Inflammatory macrophage treated with lipopolysaccharide for 1 hour (primary cell): ENCODE results near the gene F8.
A peak's percentile ranks its signal among the peaks of the same experiment; 100 is the strongest.
"Not testable (repeated sequence)": the region's sequence is repeated elsewhere in the genome, so short reads cannot be mapped to it uniquely, and the experiment has no call there.

ENCODE experiments used
- DNase-seq, 2 donors: peaks; one replicate each; pipeline ENCODE4 v3.0.0-alpha.2; 2020 to 2022

The F8 gene

DNA sequence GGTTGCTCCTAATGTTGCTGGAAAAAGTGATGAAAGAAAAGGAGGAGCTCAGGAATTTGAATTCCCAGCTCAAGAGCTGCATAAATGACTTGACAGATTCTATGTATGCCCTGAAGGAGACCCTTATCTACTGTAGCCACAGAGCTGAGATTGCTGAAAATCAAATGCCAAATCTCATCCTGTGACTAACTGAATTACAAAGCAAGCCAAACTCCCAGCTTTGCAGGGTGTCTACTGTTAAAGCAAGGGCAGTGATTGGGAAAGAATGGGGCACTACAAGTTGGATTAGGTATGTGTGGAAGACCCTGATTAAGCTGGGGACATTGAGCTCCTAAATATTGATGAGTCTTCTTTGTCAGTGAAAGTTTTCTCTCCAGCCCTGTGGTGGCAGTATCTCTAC lies 167.3 kb downstream of the F8 start:
- DNase-seq: no peak

DNA sequence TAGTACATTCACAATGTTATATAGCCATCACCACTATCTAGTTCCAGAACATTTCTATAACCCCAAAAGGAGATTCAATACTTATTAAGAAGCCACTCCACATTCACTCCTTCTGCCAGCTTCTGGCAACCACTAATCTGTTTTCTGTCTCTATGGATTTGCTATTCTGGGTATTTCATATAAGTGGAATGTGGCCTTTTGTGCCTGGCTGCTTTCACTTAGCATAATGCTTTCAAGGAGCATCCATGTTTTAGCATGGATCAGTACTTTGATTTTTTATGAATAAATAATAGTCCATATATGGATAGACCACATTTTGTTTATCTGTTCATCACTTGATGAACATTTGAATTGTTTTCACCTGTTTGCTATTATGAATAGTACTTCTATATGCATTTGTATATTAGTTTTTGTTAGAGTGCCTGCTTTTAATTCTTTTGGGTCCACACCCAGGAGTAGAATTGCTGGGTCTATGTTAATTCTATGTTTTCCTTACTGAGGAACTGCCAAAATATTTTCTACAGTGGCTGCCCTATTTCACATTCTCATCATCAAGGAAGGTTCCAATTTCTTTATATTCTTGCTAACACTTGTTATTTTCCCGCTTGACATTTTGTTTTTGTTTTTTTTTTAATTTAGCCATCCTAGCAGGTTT lies 171.4 kb downstream of the F8 start:
- DNase-seq: no peak

DNA sequence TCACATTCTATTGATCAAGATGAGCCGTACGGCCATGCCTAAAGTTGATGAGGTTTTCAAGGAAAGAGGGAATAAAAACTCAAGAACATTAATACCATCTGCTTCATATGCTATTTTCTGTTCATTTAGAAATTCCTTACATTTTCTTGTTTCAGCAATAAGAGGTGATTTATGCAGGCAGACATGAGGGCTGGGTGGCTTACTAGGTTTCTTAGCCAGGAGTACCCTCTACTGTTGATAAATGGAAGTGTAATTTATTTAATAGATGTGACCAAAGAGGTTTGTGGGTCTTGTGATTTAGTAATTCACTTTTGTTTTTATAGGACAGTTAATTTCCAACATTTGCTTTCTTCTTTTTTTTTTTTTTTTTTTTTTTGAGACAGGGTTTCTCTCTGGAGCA lies 181.7 kb downstream of the F8 start:
- DNase-seq: peak; percentile 39 to 58

DNA sequence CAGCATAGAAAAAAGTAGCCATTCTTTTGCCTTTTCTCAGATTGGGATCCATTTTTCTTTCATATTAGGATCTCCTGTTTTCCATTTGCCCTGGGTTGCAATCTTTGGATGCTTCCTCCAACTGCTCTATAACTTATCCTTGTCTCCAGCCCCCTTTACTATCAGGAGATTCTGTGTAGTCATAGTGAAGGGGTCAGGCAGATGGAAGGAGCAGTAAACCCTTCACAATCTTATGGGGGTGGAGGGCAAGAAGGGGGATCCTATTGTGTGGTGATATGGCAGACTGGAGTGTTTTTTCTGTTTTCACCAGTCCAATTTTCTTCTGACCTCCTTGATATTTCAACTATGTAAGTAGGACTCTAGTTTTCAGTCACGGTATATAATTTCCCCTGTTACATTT lies 186.4 kb downstream of the F8 start:
- DNase-seq: no peak

DNA sequence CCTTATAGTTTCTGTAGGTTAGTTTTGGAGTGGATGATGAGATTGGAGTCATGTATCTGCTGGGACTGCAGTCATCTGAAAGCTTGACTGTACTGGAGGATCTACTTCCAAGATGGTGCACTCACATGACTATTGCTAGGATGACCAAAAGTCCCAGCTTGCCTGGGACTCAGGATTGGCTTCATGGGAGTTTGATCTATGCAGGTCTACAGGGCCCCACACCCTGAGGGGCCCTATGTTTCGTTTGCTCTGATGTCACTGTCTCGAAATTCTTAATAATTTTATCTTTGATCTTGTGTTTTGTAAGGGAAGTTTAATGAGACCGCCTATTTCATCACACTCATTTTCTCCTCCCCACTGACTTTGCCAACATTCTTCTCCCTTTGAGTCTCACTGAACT lies 188.0 kb downstream of the F8 start, which contains the start of gene SMIM9:
Gene SMIM9 (minus strand): TSS at position 101 of the 400 bp plus-strand sequence. CDS start 3,806 bp downstream, outside the sequence.
- DNase-seq: no peak

DNA sequence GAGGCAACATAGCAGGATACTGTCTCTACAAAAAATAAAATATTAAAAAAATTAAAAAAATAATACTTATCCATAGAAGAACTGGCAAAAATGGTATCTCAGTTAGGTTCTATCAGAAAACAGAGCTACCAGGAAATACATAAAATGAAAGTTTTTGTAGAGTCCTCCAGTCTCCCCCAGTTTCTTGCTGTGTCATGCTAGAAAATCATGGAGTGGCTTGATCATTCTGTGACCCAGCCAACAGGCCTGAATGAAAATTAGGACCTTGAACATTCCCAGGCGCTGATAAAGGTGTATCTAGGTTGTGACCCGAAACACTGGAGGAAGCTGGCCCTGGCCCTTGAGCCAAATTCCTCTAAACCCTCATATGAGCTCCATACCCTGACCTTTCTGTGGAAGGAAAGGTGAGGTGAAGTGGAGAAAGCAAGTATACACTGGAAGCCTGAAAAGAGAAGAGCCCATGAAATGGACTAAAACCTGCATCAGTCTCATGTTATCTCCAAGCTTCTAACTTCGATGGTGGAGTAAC lies 188.7 kb downstream of the F8 start:
- no peak for DNase-seq

DNA sequence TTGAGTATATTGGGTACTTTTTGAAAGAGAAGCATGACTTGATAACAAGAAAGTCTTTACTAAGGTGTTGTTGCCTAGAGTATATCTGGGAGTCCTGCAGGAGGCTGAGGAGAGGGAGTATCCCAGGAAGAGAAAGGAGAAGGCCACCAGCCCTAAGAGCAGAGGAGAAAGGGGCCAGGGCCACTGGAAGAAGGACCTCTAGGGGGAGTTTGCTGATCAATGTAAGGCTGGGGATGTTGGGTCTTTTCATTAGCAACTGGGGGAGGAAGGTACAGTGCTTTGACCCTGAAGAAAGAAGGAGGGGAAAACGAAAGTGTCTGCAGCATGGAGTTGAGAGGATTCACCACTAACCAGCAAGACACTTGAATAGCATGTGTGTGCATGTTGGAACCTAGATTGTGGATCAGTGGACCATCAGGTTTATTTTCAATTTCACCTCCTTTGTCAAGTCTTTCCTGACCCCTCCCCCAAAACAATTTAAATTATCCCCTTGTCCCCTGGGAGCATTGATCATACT lies 192.5 kb downstream of the F8 start:
- DNase-seq: no peak

DNA sequence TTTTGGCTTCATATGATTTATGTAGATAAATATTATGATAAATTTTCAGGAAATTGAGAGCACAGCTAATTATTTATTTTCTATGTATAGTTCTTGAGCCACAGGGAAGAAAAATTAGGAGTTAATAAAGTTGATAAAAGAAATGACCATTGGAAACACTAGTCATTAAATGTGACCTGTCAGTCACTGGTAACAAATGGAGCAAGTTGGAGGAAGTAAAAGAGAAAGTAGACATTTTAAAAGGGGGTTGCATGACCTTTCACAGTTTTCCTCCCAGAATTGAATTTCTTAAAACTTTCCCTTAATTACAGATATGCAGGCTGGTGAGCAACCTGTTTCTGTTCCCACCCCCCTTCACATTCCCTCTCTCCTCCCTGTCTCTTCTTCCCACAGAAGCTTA lies 193.4 kb downstream of the F8 start:
- DNase-seq: peak in 1 of 2 donors; percentile 12

DNA sequence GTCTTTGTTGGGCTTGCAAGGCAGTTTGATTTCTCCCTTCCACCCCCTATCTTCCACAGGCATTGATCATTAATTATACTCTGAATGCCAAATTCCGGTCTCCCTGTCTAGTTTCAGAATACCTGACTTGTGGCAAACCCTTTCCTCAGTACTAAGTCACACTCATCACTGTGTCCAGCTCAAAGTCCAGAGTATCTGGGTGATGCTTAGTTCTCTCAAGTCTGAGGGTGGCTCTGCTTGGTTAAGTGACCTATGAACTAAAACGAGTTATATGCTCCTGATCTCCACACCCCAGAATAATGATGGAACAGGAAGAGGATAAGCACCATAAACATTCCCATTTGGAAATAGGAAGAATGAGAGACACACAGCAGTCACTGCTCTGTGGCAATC lies 194.5 kb downstream of the F8 start:
- no peak for DNase-seq

DNA sequence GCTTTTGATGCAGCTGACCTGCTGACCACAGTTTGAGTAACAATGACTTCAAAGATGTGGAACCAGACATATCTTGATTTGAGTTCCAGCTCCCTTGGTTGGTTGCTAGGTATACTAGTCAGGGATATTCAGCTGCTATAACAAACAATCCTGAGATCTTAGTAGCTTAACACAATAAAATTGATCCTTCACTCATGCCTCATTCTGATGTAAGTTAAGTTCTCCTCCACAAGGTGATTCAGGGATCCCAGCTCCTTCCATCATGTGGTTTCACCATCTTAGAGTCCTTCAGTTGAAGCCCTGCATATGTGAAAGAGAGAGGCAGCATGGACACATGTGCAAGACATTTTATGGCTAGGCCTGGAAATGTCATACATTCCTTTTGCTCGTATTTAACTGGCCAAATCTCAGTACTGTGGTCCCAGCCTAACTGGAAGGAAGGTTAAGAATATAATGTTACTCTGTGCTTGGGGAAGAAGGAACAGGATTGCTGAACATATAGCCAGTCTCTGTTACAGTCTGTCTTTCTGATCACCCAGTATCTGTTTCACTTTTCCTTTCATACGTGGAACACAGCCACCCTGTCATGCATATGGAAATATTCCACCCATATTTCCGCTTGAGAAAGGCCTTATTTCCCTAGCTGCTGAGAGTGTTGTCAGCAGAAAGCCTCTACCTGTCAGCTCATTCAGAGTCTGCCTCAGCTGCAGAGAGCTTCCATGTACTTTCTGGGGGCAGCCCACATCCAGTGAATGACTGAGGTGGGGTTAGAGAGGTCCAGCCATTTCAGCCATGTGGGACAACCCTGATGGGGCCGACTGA lies 195.1 kb downstream of the F8 start:
- DNase-seq: peak; percentile 6 to 40

DNA sequence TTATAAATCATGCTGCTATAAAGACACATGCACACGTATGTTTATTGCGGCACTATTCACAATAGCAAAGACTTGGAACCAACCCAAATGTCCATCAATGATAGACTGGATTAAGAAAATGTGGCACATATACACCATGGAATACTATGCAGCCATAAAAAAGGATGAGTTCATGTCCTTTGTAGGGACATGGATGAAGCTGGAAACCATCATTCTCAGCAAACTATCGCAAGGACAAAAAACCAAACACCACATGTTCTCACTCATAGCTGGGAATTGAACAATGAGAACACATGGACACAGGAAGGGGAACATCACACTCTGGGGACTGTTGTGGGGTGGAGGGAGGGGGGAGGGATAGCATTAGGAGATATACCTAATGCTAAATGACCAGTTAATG lies 196.9 kb downstream of the F8 start:
- not testable (repeated sequence) for DNase-seq

DNA sequence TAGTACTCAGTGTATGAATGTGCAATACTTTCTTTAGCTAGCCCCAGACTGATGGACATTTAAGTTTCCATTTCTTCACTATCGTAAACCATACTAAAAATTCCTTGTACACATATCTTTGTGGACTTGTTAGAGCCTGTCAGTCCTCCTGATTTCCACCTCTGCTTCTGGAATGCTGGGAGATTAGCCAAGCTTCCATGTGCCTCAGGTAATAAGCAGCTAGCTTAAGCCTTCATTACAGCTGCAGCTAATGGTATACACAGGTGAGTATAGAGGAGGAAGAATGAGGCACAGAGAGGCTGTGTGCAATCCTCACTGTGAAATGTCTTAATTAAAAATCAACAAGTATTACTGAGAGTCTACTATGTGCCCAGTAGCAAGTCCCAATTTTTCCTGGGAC lies 197.9 kb downstream of the F8 start:
- DNase-seq: no peak

DNA sequence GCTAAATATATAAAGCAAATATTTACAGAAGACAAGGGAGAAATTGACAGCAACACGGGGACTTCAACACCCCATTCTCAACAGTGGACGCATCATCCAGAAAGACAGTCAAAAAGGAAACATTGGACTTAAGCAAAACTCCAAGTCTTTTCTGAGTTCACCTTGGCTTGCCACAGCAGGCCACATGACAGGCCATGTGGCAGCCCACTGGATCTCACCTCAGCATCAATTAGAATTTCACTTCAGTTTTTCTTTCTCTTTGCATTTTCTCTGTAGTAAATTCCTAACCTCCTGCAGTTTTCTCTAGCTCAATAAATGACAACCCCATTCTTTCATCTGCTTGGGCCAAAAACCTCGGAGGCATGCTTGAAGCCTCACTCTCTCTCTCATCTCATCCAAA lies 200.5 kb downstream of the F8 start:
- DNase-seq: no peak

DNA sequence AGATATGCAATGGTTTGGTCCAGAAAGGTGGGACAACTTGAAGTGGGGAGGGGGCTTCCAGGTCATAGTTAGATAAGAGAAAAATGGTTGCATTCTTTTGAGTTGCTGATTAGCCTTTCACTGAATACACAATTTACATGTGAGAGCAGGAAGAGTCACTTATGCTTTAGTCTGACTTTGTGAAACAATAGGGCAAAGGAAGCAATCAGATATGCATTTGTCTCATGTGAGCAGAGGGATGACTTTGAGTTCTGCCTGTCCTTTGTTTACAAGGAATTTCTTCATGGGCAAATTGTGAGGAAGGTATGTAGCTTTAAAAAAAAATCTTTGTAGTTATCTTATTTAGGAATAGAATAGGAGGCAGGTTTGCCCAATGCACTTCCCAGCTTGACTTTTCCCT lies 201.0 kb downstream of the F8 start:
- no peak for DNase-seq

DNA sequence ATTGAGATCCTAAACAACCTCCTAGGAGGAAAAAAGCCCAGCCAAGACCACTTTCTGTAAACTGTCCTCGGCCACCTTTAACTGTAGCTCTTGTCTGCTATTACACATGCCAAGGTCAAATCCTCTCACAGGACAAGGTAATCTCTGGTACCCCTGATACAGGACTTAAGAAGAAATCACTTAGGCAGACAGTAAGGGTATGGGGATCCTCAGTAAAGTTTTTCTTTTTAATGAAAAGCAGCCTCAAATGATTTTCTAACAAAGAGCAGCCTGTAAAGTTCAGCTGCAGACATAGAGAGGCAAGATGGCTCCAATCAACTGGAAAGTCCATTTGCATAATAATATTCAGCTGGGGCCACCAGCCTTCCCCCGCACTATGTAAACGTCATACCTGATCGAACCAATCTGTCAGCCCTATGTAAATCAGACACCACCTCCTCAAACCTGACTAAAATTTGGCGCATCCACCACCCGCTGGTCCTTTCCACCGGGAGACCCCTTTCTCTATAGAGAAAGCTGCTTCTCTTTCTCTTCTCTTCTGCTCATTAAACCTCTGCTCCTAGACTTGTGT lies 202.7 kb downstream of the F8 start:
- no peak for DNase-seq

DNA sequence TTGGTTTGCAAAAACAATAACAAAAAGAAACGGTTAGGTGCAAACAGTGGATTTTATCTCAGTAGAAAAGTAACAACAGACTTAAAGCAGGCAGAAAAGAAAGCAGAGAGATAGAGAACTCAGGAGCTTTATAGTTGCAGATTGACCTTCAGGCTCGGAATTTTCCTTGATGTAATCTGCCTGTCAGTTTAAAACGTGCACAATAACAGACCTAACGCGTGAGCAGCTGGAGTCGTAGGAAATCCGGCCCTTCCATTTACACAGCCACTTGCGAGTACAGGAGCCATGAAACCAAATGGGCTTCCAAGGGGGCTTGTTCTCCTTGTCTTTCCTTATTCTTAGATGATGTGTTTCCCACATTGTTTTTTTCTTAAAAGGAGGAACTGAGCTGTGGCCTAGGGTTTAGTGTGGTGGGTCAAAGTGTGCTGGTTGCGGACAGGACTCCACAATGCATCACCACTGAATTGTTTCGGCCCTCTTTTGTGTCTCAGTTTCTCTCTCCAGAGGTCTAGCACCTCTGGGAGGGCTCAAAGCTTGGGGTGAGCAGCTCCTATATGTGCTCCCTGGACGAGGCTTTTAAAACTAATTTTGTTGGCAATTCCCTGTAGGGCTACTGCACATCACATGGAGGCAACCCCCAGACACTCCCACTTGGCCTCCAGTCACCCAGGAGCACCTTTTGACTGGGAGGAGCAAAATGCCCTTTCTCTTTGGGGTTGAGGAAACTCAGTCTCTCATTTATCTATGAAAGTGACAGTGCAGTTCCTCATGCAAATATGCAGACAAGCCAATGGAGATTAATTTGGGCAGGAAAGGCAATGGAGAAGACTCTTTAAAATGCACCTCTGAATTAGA lies 203.4 kb downstream of the F8 start:
- no peak for DNase-seq

DNA sequence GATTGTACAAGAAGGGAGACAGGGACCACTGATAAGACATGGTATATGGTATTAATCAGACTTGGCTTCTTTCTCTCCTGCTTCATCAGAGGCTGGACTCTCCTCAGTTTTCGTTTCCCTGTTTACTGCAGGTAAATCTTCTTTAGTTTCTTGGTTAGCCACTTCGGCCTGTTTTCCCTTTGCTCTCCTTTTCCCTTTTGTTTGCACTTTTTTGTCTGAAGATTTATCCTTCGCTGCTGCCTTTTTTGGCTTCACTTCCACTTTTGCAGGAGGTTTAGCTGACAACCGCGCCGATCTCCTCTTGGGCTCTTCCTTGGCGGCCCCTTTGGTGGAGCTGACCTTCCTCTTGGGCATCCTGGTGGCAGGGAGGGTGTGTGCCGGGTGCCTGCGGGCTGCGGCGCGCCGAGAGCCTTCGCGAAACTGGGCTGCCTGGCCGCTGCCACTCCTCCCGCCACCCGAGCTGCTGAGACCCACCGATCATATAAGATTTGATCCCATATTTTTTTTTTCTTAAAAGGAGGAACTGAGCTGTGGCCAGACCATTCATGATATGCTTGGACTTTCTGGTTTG lies 205.4 kb downstream of the F8 start:
- not testable (repeated sequence) for DNase-seq

DNA sequence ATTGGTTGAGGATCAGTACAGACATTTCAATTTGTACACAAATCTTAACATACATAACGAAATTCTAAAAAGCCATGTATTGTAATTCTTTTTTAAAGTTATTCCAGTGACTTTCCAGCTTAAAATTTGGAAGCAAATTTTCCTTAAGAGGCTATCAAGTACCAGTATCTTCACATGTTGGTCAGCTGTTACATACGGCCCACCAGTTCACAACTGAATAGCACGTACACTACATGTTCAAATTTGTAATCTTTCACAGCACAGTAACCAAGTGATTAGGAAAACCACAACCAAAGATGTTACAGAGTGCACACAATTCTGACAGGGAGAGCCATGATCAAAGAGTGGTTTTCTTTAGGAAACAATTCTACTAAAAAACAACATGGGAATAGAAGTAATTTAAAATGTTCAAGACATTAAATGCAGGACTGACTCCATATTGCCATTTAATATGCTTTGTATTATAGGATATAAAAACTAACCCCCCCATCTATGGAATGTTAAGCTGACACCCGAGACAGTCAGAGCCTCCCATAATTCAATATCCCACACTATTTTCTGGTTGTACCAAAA lies 206.1 kb downstream of the F8 start:
- DNase-seq: not testable (repeated sequence)

DNA sequence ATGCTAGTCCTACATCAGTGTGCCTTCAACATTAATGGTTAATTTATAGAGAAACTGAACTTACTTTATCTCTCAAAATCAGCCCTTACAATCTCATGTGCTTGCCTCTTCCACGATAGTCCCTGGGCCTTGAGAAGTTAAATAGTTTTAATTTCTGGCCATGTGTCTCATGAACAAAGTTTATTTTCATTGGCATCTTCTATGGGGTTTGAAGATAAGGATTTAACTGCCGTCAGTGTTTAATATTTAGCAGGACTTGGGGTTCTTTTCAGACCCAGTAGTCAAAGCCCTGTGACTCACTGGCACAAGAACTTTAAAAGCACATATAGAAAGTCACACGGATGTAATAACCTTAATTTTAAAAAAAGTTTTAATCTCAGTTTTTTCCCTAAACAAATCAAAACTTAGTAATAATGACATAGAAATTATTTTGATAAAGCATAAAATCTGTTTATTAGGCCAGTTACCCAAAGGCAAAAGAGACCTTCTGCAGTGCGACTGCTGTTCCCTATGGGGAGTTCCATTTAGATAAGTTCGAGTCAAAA lies 207.2 kb downstream of the F8 start:
- no peak for DNase-seq

DNA sequence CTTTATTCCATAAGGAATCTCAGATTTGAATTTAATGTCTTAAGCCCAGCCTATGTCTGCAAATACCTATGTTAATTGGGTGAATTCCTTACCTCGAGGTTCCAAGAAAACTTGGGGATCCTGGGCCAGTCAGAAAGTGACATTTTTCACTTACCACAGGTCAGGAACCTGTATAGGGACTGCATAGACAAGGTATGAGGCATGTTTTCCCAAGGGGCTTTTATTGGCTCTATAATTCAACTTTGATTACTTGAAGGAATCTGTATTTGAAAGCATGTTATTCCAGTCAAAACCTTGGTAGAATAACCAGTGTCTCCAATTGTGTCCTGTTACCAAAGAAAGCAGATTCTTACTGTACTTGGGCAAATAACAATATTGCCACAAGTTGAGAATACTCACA lies 208.7 kb downstream of the F8 start:
- DNase-seq: no peak

DNA sequence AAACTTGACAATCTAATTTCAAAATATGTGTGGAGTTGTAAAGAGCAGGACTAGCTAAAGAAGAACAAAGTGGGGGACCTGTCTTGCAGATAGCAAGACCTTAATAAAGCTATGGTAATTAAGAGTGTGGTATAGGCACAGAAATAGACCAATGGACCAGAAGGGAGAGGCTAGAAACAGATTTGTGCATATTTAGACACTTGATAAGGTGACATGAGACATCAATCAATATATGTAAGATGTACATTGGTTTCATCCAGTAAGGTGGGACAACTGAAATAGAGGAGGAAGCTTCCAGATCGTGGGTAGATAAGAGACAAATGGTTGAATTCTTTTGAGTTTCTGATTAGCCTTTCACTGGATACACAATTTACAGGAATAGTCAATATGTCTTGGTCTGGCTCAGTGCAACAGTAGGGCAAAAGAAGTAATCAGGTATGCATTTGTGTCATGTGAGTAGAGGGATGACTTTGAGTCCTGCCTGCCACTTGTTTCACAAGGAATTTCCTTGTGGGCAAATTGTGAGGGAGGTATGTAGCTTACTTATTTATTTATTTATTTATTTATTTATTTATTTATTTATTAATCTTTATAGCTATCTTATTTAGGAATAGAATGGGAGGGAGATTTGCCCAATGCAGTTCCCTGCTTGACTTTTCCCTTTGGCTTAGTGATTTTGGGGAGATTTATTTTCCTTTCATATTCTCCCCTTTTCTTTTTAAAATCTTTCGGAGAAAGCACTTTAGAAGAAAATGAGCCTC lies 210.0 kb downstream of the F8 start:
- DNase-seq: no peak
